Psoas muscle (tissue), 8 donors: ENCODE measurements around the gene THEMIS. TPM values are rescaled to one million over a fixed set of nuclear protein-coding genes. Genes with fewer than 3 reads are reported as not detected.
A peak's percentile ranks its signal among the peaks of the same experiment; 100 is the strongest.
"Not testable (repeated sequence)": the region's sequence is repeated elsewhere in the genome, so short reads cannot be mapped to it uniquely, and the experiment has no call there.

ENCODE experiments used
- ATAC-seq, 4 donors: fragments of 200-7000 bp; cut with Tn5 transposase; one replicate each; pipeline ENCODE4 v1.9.1; 2020; ENCODE audit warnings: moderate library complexity in 3 of 4, mild to moderate bottlenecking in 2 of 4
- DNase-seq, 2 donors: peaks; one replicate each; pipeline ENCODE4 v3.0.0-alpha.2; 2020
- H3K27ac ChIP-seq: fragments of 200-600 bp; one replicate; pipeline ENCODE4 v1.8.0; 2022
- H3K27me3 ChIP-seq, 3 donors: fragments of 200-600 bp in 1 of 3; one replicate each; pipeline versions ENCODE4 v1.6.1 to v1.8.0; 2013 to 2022; ENCODE audit warnings: low read length in 2 of 3, mild to moderate bottlenecking in 2 of 3, moderate library complexity in 1 of 3; ENCODE audit not compliant: insufficient read depth in 3 of 3
- H3K36me3 ChIP-seq, 2 donors: fragments of 200-600 bp in 1 of 2; one replicate each; pipeline versions ENCODE4 v1.6.1 to v1.8.0; 2013 to 2022; ENCODE audit warnings: low read depth in 1 of 2, mild to moderate bottlenecking in 1 of 2, moderate library complexity in 1 of 2; ENCODE audit not compliant: insufficient read depth in 1 of 2
- H3K4me1 ChIP-seq: fragments of 200-600 bp; one replicate; pipeline ENCODE4 v1.8.0; 2022
- H3K4me3 ChIP-seq: fragments of 200-600 bp; one replicate; pipeline ENCODE4 v1.8.0; 2022; ENCODE audit warnings: mild to moderate bottlenecking
- H3K9me3 ChIP-seq: fragments of 200-600 bp; one replicate; pipeline ENCODE4 v1.8.0; 2022
- CTCF ChIP-seq: fragments of 200-600 bp; IDR thresholded peaks from one replicate; pipeline ENCODE4 v1.8.0; 2022; ENCODE audit warnings: antibody characterized with exemption
- WGBS, 3 donors: extraction: QIAGEN DNeasy Blood & Tissue Kit; methylation state at CpG; one replicate each; pipeline versions ENCODE4 v1.1.6 to v1.1.7; 2013; 5-methylcytosine and 5-hydroxymethylcytosine counted together
- intact Hi-C, 2 donors: fragments of 100-400 bp; cut with DNase I; formaldehyde crosslinking; loops; one replicate each; pipeline versions ENCODE4 v1.11.0 to v1.14.2; 2022
- polyA plus RNA-seq, 3 donors: library from polyadenylated mRNA; stranded (reverse); fragments of 200-250 nt; gene quantifications; one replicate each; pipeline ENCODE4 v1.2.3, GENCODE V29; 2013
- total RNA-seq, 4 donors: library from RNA; stranded (reverse); fragmentation: NEBNext Ultra II Directional in 2 of 4; extraction: Animal tissue kit (Norgen Biotek cat#: 25700) in 2 of 4; gene quantifications; one replicate each; pipeline versions ENCODE4 v1.2.1 to v1.2.4, GENCODE V29; 2021 to 2023
- donor health status: healthy with polysubstance abuse.
- donor health status: DM: no; HTN: no; CAD: no; lungs with moderate emphysema.
- donor health status: Bipolar disorder and iron deficiency.
- donor health status: healthy.
- donor health status: DM: yes; HTN: yes; CAD: no.
- donor health status: DM: no; HTN: no; CAD: no.
- donor health status: DM: no; HTN: no; CAD: no.
- donor health status: DM: yes; HTN: yes; CAD: no.

The THEMIS gene
- total and polyA plus RNA-seq, 7 donors = 0.04 to 0.61 (median 0.17) TPM; not detected in 3

- 85 to 89% (median 88%) methylated on average over 7 of the region's 7 CpGs for WGBS, 3 donors
- DNase-seq (no peak), ATAC-seq (no peak)
- H3K9me3 ChIP-seq = peaks cover 11% of the 10 kb centered on the region
- TF ChIP-seq CTCF = no peak
- intact Hi-C loops = no loop called here
- H3K27me3 ChIP-seq = no peaks in the 10 kb centered on the region
- H3K36me3 ChIP-seq = no peaks in the 10 kb centered on the region
- H3K4me1 ChIP-seq = no peaks in the 10 kb centered on the region
- H3K27ac ChIP-seq = no peak overlapping the region
- H3K4me3 ChIP-seq = no peak overlapping the region
These were observed 33.3 kb upstream of the THEMIS start for GRCh38 chr6:127933852-127934840.

GRCh38 chr6:127933137-127933536 lies 32.3 kb upstream of the THEMIS start:
- 89 to 100% (median 94%) methylated on average over 1 of the region's 1 CpG for WGBS, 3 donors
- Histone ChIP-seq H3K4me1 (no peaks in the 10 kb centered on the region), H3K27ac (no peak overlapping the region), H3K36me3 (no peaks in the 10 kb centered on the region), H3K4me3 (no peak overlapping the region), H3K9me3 (peaks cover 11% of the 10 kb centered on the region), H3K27me3 (no peaks in the 10 kb centered on the region)
- intact Hi-C loops = no loop called here
- no peak for ATAC-seq
- TF ChIP-seq CTCF = no peak
- no peak for DNase-seq

- no peak for TF ChIP-seq CTCF
- no peaks in the 10 kb centered on the region for H3K4me1 ChIP-seq
- no peaks in the 10 kb centered on the region for H3K27me3 ChIP-seq
- intact Hi-C loops = no loop called here
- H3K9me3 ChIP-seq = peaks cover 11% of the 10 kb centered on the region
- DNase-seq = no peak
- H3K4me3 ChIP-seq = no peak overlapping the region
- ATAC-seq = no peak
- H3K36me3 ChIP-seq = no peaks in the 10 kb centered on the region
- 72 to 86% (median 80%) methylated on average over 5 of the region's 5 CpGs for WGBS, 3 donors
- no peak overlapping the region for H3K27ac ChIP-seq
These were observed 31.9 kb upstream of the THEMIS start for GRCh38 chr6:127932708-127933107.

- WGBS, 3 donors = 82 to 88% (median 86%) methylated on average over 10 of the region's 10 CpGs
- peak in 1 of 2 donors; percentile 46 for DNase-seq
- H3K36me3 ChIP-seq, intact Hi-C loops, H3K27ac ChIP-seq, H3K27me3 ChIP-seq, H3K4me3 ChIP-seq, ATAC-seq, H3K4me1 ChIP-seq, H3K9me3 ChIP-seq: not testable (repeated sequence)
These were observed 25.6 kb upstream of the THEMIS start for GRCh38 chr6:127926441-127926840.

- intact Hi-C loops = no loop called here
- WGBS, 3 donors = 38 to 58% (median 48%) methylated on average over 2 of the region's 2 CpGs
These were observed 23.6 kb upstream of the THEMIS start for GRCh38 chr6:127924440-127924839.

More at GRCh38 chr6:127924440-127924839, 23.6 kb upstream of the THEMIS start:
- no peaks in the 10 kb centered on the region for H3K36me3 ChIP-seq
- ATAC-seq = no peak
- no peaks in the 10 kb centered on the region for H3K27me3 ChIP-seq
- no peak overlapping the region for H3K4me3 ChIP-seq
- DNase-seq = no peak
- H3K27ac ChIP-seq = no peak overlapping the region
- H3K9me3 ChIP-seq = no peaks in the 10 kb centered on the region
- no peak for TF ChIP-seq CTCF
- H3K4me1 ChIP-seq = no peaks in the 10 kb centered on the region
